GM18861 (cell line): ENCODE data around the gene REM1.
"Not testable (repeated sequence)": the region's sequence is repeated elsewhere in the genome, so short reads cannot be mapped to it uniquely, and the experiment has no call there.

Experiments
- ATAC-seq: cut with Tn5 transposase; IDR thresholded peaks from one replicate; pipeline ENCODE4 v1.9.1; 2021; ENCODE audit not compliant: unreplicated experiment

Gene REM1

GRCh38 chr20:31484001-31484400 lies 8.9 kb downstream of the REM1 start:
- no peak for ATAC-seq

DNA sequence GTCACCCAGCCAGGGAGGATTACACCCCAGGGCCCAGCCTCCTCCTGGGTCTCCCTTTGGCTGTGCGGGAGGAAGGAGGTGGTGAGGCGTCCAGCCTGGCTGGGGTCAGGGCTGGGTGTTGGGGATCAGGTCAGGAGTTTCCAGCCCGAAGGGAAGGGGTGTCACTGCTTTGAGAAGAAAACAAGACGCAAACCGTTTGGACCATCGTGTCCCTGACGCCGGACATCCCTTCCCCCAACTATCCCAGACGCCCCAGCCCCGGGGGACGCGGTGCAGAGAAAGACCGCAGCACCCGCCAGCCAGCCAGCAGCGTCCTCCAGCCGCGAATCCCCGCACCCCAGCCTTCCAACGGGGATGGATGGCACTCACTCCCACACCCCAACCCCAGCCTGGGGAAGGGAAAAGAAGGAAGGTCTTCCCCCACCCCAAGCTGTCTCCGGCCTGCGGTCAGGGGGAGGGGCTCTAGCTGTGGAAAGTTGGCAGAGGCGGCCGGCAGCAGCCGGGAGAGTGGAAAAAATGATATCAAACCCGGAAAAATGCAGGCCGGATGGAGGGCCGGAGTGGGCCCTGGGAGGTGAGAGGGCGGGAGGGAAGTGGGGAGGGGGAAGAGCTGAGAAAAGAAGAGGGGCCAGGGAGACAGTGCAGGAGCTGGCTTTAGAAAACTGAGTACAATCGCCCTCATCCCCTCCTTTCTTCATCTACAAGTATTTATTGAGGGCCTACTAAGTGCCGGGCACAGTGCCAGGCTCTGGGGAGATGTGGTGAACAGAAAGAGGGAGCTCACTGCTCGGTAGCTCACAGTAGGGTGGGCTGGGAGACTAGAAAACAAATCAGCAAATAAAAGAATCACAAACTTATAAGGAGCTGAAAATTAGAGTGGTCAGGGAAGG lies 10.6 kb downstream of the REM1 start:
- no peak for ATAC-seq

DNA sequence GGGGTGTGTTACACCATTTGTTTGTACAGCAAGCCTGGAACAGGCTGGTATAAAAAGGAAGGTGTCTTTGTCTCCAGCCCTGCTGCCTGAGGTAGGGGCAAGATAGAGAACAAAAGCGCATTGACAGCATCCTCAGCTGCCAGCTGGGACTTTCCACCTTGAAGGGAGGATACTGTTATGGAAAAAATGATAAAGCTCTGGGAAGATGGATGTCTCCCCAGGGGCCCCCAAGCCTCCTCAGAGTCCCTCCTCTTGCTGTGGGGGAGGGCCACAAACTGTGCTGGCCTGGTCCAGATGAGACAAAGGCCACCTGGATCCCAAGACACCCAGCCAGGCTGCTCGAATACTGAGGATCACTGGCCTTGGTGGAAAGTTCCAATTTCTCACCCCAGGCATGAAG lies 13.0 kb downstream of the REM1 start:
- no peak for ATAC-seq

GRCh38 chr20:31489152-31489551 lies 14.1 kb downstream of the REM1 start:
- ATAC-seq, result no peak

DNA sequence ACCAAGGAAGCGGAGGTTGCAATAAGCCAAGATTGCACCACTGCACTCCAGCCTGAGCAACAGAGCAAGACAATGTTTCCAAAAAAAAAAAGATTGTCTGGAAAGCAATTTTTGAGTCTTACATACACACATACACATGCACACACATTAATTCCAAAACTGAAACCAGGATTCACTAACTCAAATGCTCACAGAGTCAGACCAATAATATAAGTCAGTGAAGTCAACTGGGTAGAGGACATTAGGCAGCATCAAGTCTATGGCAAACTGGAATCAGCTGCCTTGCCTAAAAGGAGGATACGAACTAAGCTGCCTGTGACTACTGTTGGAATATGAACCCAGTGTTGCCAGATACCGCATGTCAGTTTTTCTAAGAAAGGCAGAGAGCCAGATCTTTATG lies 15.7 kb downstream of the REM1 start:
- no peak for ATAC-seq

- ATAC-seq, result no peak
These were observed 19.0 kb downstream of the REM1 start for GRCh38 chr20:31494131-31494530.

- no peak for ATAC-seq
These were observed 21.7 kb downstream of the REM1 start for GRCh38 chr20:31496761-31497295.

DNA sequence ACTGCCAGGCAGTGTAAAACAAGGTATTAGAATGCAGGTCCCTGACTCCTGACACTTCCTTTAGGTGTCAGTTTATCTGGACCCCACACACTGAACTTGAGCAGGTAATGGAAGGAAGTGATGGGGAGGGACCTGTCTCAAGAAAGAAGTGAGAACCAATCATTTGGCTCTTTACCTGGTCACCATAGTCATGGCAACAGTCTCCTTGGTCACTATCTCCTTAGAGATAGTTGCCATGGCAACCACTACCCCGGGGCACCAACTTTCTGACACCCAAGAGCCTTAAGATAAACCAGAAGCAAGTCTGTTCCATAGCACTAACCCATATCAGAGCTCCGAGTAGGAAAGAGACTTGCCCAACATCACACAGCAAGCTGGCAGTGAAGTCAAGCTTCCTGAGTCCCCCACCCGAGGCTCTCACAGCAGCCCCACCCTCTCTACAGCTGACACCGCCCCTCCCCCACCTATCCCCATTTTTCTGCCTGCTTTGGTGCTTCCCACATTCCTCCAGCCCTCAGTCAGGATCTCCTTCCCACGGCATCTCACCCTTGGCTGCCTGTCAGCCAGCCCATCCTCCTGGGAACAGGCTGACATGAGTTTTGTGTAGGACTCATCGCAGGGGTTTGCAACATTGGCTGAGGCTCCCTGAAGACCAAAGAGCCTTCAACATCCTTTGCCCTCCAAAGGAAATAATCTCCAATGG lies 22.9 kb downstream of the REM1 start:
- no peak for ATAC-seq

DNA sequence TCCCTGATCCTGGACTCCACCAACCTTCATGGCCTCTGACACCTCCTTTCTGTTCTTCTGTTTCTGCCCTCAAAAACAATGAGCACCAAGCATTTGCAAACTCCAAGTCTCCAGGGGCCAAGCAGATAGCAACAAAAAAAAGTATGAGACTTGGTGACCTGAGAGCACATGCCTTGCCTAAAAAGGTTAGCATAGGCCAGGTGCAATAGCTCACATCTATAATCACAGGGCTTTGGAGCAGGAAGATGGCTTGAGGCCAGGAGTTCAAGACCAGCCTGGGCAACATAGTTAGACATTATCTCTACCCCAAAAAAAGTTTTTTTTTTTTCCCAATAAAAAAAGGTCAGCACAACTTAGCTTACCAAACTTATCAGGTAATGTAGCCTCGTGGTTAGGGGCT lies 25.4 kb downstream of the REM1 start:
- ATAC-seq, result no peak

DNA sequence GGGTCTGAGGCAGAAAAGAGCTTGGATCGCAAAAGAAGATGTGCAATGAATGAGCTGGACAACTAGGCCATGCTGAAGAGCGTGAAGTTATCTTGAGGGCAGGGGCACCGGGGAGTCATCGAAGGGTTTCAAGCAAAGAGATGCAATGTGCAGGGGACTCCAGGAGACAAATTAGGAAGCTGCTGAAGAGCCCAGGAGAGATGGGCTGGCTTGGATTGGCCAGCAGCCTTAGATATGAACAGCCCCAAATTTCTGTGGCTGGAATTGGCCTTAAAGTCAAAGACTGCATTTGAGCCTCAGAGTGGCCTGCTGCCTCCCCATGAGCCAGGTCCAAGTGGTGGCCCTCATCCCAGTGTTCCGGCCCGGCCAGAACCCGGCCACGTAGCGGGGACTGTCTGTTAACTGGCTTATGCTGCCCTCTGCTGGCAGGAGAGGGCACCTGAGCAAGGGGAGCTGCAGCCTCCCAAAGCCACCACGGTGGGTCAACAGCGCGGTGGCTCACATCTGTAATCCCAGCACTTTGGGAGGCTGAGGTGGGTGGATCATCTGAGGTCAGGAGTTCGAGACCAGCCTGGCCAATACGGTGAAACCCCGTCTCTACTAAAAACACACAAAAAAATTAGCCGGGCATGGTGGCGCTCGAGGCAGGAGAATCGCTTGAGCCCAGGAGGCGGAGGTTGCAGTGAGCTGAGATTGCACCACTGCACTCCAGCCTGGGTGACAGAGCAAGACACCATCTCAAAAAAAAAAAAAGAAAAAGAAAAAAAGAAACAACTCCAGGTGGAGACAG lies 28.0 kb downstream of the REM1 start:
- peak; percentile 92 for ATAC-seq

- ATAC-seq, result no peak
These were observed 30.8 kb downstream of the REM1 start for GRCh38 chr20:31505903-31506302.

- ATAC-seq, result no peak
These were observed 33.6 kb downstream of the REM1 start for GRCh38 chr20:31508517-31509244.

GRCh38 chr20:31514154-31515071 lies 39.3 kb downstream of the REM1 start, which contains the start of gene HM13:
HM13 (plus strand) TSS chr20:31514442; CDS start chr20:31514552, 110 bp downstream.
- peak; percentile 86 for ATAC-seq

- ATAC-seq, result no peak
These were observed 40.1 kb downstream of the REM1 start for GRCh38 chr20:31515072-31515774.

GRCh38 chr20:31515775-31516107 lies 40.7 kb downstream of the REM1 start:
- no peak for ATAC-seq

GRCh38 chr20:31516166-31516565 lies 41.1 kb downstream of the REM1 start:
- no peak for ATAC-seq

- no peak for ATAC-seq
These were observed 41.6 kb downstream of the REM1 start for GRCh38 chr20:31516651-31517050.

- no peak for ATAC-seq
These were observed 42.3 kb downstream of the REM1 start for GRCh38 chr20:31517373-31517772.

DNA sequence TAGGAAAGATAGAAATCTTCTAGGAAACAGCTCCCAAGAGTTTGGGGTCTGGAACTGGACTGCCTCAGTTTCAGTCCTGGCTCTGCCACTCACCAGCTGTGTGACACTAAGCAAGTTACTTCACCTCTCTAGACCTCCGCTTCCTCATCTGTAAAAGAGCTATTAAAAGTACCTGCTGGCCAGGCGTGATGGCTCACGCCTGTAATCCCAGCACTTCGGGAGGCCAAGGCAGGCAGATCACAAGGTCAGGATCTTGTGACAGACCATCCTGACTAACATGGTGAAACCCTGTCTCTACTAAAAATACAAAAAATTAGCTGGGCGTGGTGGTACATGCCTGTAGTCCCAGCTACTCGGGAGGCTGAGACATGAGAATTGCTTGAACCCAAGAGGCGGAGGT lies 46.2 kb downstream of the REM1 start:
- ATAC-seq, result not testable (repeated sequence)
